Stimulated activated CD4-positive, alpha-beta T cell treated with anti-CD3 and anti-CD28 coated beads, Interleukin-4, amount 100 ng/mL, for 48 hours (primary cell): ENCODE measurements around the gene WFS1.

Experiments used
- DNase-seq, 2 donors: peaks; one replicate each; pipeline ENCODE4 v3.0.0-alpha.2; 2020; ENCODE audit warnings: low read depth in 2 of 2

WFS1 gene

GRCh38 chr4:6338951-6339817, 69.5 kb downstream of the WFS1 start:
- DNase-seq = no peak

- no peak for DNase-seq
These were observed 70.3 kb downstream of the WFS1 start for GRCh38 chr4:6339818-6340445.

- DNase-seq = no peak
These were observed 70.9 kb downstream of the WFS1 start for GRCh38 chr4:6340446-6341015.

- DNase-seq = no peak
These were observed 72.0 kb downstream of the WFS1 start for GRCh38 chr4:6341696-6342095.

- no peak for DNase-seq
These were observed 73.1 kb downstream of the WFS1 start for GRCh38 chr4:6342530-6343293.

- no peak for DNase-seq
These were observed 74.3 kb downstream of the WFS1 start for GRCh38 chr4:6343939-6344408.

GRCh38 chr4:6345096-6345830, 75.6 kb downstream of the WFS1 start:
- no peak for DNase-seq

- DNase-seq = no peak
These were observed 76.2 kb downstream of the WFS1 start for GRCh38 chr4:6345866-6346265.

DNA sequence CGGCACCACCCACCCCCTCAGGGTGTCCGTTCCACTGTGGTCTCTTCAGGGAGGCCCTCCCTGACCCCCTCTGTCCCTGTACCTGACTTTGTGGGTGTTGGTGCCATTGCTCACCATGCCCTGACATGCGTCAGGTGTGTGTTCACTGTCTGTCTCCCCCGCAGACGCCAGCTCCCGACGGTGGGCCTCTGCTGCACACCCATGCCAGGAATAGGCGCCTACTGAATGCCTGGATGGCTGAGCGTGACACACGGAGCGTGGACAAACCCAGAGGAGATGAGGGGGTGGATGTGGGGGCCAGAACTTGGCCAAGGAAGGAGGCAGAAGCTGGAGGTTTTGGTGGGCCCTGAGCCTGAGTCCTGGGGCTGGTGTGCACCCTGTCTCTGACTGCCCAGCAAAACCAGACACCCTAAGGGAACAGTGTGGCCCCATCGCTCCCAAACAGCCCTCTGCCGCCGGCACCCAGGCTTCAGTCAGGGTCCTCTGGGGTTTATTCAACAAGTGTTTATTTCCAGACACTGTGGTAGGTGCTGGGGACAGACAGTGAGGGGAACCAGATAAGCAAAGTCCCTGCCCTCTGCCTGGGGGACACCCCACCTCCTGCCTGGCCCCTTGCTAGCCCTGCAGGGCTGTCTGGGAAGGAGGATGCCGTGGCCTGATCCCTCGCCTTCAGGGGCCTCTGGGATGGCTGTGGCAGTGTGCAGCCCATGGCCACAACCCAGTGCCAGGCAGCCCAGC, 76.9 kb downstream of the WFS1 start:
- no peak for DNase-seq

DNA sequence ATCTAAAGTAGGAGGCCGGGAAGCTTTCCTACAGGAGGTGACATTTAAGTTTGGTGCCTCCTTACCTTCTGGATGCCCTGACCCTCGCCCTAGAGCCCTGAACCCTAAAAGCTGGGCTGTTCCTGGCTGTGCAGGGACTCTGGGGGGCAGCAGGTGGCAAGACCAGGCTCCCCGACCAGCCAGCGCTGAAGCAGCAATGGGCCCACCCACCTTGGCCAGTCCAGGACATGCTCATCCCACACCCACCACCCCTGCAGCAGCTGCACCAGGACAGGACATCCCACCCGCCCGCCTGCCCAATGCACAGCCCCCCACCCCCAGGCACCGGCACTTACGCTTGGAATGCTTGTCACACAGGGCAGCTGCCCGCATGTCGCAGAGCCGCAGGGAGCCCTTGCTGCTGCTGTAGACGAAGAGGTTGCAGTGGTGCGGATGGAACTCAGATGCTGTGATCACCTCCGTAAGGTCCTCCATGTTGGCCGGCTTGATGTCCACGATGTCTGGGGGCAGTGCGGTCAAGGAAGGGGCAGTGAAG, 77.9 kb downstream of the WFS1 start:
- no peak for DNase-seq

- no peak for DNase-seq
These were observed 78.8 kb downstream of the WFS1 start for GRCh38 chr4:6348408-6348807.

DNA sequence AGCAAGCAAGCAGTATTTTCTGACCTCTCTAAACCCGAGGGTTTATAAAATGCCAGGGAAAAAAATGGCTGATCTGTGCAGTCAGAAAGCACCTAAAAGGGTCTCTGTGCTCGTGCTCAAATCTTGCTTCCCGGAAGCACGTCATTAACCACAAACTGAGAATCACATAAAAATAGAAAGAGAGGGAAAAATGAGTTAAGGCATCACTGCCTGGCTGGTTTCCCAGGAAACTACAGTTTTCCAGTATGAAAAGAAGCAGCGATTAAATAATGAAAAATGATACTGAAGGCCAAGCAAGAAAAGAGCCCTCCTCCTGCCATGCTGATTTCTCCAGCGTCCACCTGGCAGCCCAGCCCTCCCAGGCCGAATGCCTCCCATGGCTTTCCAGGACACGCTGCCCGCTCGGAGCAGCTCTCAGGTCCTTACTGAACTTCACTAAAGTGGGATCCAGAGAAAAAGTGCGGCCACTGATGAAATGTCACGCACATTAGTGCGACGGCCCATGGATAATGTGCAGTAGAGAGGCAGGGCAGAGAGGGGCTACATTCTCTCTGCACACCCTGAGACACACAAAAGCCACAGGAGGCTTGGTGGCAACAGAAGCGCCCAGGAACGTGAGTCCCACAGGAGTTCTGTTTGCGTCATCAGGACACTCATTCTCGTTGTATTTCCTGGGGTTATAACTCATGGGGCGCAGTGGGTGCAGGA, 80.4 kb downstream of the WFS1 start:
- no peak for DNase-seq

DNA sequence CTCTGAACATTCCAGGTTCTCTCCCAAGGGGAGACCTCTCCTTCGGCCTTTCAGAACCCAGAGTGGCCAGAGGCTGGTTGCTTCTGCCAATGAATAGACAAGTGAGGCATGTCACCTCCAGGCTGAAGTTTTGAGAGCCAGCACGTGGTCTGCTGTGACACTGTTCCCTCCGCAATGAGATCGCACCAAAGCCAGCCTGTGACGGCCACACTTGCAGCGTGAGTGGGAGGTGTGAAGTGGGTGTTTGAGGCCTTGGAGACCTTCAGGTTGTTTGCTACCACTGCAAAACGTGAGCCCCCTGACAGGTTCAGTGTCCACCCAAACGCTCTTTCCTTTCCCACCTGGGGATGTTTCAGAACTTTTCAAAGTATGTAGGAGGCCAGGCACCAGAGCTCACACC, 81.0 kb downstream of the WFS1 start:
- no peak for DNase-seq

- no peak for DNase-seq
These were observed 81.8 kb downstream of the WFS1 start for GRCh38 chr4:6351246-6352000.

DNA sequence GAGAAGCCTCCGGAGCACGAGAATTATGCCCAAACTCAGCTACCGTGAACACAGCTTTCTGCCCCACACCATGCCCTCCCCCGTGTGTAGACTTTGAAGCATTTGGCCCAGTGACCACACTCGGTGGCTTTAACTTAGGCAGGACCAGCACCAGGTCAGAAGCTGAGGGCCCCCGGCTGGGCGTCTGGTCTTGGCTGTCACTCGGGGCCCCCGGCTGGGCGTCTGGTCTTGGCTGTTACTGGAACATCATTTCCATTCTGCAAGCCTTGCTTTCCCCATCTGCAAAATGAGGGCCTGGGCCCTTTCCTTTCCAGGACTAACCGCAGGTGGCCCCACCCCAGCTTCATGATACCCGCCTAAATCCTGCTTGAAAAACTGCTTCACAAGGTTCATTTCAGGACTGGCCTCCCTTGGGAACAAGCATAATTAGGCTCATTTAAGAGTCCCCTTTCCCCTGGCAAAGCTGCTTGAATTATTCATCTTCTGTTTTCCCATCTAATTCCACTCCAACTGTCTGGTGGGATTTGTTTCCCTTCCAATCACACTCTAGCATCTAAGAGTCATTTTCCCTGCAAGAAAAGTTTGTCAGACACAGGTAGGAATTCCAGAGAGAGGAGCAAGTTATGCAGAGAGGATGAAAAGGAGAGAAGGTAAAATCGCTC, 82.5 kb downstream of the WFS1 start:
- no peak for DNase-seq
